Brain microvascular endothelial cell (primary cell): ENCODE data around the gene WBP4.
"Not testable (repeated sequence)": the region's sequence is repeated elsewhere in the genome, so short reads cannot be mapped to it uniquely, and the experiment has no call there.

Source experiments
- DNase-seq: peaks from one replicate; pipeline ENCODE4 v3.0.0-alpha.2; 2020
- H3K27ac ChIP-seq: fragments of 250-450 bp; sonication (Bioruptor Pico); 2 replicates; pipeline ENCODE4 v1.5.1; 2020; ENCODE audit warnings: mild to moderate bottlenecking, moderate library complexity
- H3K27me3 ChIP-seq: fragments of 250-450 bp; sonication (Bioruptor Pico); replicated peaks from 2 replicates; pipeline ENCODE4 v1.5.1; 2020; ENCODE audit warnings: mild to moderate bottlenecking
- H3K36me3 ChIP-seq: fragments of 250-450 bp; sonication (Bioruptor Pico); replicated peaks from 2 replicates; pipeline ENCODE4 v1.5.1; 2020; ENCODE audit warnings: mild to moderate bottlenecking
- H3K4me3 ChIP-seq: 2 replicates; pipeline ENCODE4 v1.5.1; 2011; ENCODE audit warnings: low read depth, mild to moderate bottlenecking, control low read depth, low read length, moderate library complexity
- in situ Hi-C: cut with HindIII; loops from 2 replicates; pipeline ENCODE4 v1.10.0; 2017; ENCODE audit warnings: low sequenced_read_pairs, low pct_ligation_motif_present
- TF ChIP-seq, protein P1 (sequence below): IDR thresholded peaks from 2 replicates; pipeline ENCODE4 v1.5.1; 2011; ENCODE audit warnings: low read depth, mild to moderate bottlenecking, moderate library complexity, low read length, control low read depth, inconsistent platforms; ENCODE audit errors: missing control alignments

Gene WBP4

DNA sequence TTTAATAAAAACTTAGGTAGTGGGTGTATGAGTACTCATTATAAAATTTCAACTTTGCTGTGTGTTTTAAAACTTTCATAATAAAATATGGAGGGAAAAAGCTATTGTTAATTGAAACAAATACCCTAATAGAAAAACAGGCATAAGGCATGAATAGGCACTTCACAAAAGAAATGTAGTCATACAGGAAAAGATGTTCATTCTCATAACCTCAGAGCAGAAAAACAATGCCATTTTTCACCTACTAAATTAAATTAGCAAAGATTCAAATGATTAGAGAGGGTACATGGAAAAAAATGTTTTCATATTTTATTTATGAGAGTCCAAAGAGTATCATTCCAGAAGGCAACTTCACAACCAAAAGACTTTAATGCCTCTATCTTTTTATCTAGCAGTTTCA, 21.6 kb upstream of the WBP4 start:
- TF ChIP-seq, protein P1, sequence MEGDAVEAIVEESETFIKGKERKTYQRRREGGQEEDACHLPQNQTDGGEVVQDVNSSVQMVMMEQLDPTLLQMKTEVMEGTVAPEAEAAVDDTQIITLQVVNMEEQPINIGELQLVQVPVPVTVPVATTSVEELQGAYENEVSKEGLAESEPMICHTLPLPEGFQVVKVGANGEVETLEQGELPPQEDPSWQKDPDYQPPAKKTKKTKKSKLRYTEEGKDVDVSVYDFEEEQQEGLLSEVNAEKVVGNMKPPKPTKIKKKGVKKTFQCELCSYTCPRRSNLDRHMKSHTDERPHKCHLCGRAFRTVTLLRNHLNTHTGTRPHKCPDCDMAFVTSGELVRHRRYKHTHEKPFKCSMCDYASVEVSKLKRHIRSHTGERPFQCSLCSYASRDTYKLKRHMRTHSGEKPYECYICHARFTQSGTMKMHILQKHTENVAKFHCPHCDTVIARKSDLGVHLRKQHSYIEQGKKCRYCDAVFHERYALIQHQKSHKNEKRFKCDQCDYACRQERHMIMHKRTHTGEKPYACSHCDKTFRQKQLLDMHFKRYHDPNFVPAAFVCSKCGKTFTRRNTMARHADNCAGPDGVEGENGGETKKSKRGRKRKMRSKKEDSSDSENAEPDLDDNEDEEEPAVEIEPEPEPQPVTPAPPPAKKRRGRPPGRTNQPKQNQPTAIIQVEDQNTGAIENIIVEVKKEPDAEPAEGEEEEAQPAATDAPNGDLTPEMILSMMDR: no peak
- in situ Hi-C loops: no loop called here
- no peaks in the 10 kb centered on the region for H3K27me3 ChIP-seq
- H3K4me3 ChIP-seq: no peak overlapping the region
- no peak overlapping the region for H3K27ac ChIP-seq
- H3K36me3 ChIP-seq: no peaks in the 10 kb centered on the region
- no peak for DNase-seq

DNA sequence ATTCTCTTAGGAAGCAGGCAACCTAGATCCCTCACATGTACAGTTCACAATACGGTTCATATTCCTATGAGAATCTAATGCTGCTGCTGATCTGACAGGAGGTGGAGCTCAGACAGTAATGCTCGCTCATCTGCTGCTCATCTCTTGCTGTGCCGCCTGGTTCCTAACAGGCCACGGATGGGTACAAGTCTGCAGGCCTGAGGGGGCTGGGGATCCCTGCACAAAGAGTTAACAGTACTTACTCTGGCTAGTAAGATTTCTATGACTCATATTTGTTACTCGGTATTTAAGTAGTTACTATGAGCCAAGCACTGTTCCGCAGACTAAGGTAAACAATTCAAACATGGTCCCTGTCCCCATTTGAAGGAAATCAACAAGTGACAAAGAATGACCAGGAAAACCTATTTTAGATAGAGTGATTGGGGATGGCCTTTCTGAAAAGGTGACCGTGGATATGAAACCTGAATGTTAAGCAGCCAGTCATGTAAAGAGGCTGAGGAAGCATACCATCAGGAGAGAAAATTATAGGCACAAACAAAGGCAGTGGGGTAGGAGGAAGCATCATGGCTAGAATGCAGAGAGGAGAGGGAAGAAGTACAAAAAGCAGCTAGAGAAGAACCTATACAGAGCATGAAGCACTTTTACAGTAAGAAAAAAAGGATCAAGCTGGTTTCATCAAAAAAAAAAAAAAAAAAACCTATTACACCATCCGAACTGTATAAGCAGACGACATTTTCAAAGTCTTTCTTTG, 20.6 kb upstream of the WBP4 start:
- Histone ChIP-seq H3K27me3 (no peaks in the 10 kb centered on the region), H3K4me3 (no peak overlapping the region), H3K27ac (no peak overlapping the region), H3K36me3 (no peaks in the 10 kb centered on the region)
- TF ChIP-seq, protein P1: no peak
- in situ Hi-C loops: no loop called here
- no peak for DNase-seq

- H3K27ac ChIP-seq, in situ Hi-C loops, H3K36me3 ChIP-seq, H3K4me3 ChIP-seq, DNase-seq, H3K27me3 ChIP-seq: not testable (repeated sequence)
Observed at GRCh38 chr13:41042419-41042818, 18.9 kb upstream of the WBP4 start.

- in situ Hi-C loops: no loop called here
- no peak overlapping the region for H3K4me3 ChIP-seq
- TF ChIP-seq, protein P1: no peak
- no peak overlapping the region for H3K27ac ChIP-seq
- no peak for DNase-seq
- H3K27me3 ChIP-seq: no peaks in the 10 kb centered on the region
- H3K36me3 ChIP-seq: peaks cover 2% of the 10 kb centered on the region
Observed at GRCh38 chr13:41048640-41049039, 12.7 kb upstream of the WBP4 start.

DNA sequence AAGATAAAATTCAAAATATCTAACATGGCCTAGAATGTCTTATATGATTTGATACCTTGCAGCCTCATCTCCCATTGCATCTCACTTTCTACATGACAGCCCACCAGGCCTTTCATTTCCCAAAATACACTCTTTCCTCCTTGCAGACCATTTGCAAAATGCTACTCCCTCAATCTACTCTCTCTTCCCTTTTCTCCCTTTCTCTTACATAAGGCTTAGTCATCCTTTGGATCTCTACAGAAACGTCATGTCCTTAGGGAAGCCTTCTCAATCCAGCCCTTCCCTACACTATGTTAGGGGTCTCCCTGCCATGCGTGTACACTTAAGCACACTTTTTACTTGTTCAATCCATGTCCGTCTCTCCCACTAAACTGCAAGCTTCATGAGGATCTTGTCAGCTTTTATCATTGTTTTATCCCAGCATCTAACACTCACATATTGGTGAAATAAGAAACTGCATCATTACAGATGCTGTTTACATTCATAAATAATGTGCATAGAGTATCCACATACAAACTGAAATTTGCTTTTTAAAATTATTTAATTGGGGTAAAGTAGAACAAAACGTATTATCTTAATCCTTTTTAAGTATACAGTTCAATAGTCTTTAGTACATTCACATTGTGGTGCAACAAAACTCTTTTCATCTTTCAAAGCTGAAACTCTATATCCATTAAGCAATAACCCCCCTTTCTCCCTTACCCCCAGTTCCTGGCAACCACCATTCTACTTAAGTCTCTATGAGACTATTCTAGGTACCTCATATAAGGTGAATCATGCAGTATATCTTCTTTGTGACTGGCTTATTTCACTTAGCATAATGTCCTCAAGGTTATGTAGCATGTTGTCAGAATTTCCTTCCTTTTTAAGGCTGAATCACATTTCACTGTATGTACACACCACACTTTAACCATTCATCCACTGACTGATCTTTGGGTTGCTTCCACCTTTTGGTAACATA, 11.5 kb upstream of the WBP4 start:
- no peak overlapping the region for H3K4me3 ChIP-seq

DNA sequence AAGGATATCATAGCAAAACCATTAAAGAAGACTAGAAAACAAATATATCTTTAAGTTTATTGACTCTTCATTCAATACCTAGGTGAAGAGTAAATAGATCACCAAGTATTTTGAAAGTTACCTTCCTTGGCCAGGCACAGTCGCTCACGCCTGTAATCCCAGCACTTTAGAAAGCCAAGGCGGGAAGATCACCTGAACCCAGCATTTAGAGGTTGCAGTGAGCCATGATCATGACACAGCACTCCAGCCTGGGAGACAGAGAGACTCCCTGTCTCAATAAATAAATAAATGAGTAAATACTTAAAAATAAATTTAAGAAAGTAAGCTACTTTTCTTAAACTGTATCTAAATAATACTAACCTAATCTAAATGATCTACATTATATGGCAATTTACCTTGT, 8.9 kb upstream of the WBP4 start:
- Histone ChIP-seq H3K4me3 (no peak overlapping the region), H3K27me3 (no peaks in the 10 kb centered on the region), H3K36me3 (peaks cover under 1% of the 10 kb centered on the region), H3K27ac (no peak overlapping the region)
- DNase-seq: no peak
- in situ Hi-C loops: no loop called here
- TF ChIP-seq, protein P1: no peak

More for the DNA sequence above, 11.5 kb upstream of the WBP4 start:
- Histone ChIP-seq H3K36me3 (peaks cover 2% of the 10 kb centered on the region), H3K27me3 (no peaks in the 10 kb centered on the region), H3K27ac (no peak overlapping the region)
- no peak for DNase-seq
- in situ Hi-C loops: no loop called here
- TF ChIP-seq, protein P1: no peak
